Body of pancreas (tissue), 4 donors: ENCODE measurements around the gene OSBPL1A.

Experiments
- POLR2A ChIP-seq, 3 donors: fragments of 450-650 bp; IDR thresholded peaks; one replicate each; pipeline ENCODE4 v1.6.1; 2016; ENCODE audit warnings: antibody characterized with exemption in 3 of 3, mild to moderate bottlenecking in 2 of 3
- TF ChIP-seq, protein P1 (sequence below), 7 experiments: fragments of 450-650 bp in 4 of 7; fragments of 200-600 bp in 3 of 7; sonication (generic) in 3 of 7; IDR thresholded peaks; one replicate each; pipeline ENCODE4 v1.5.1; 2016 to 2019; ENCODE audit warnings: antibody characterized with exemption in 7 of 7

GRCh38 chr18:24114924-24115549, 282.6 kb downstream of the OSBPL1A start:
- TF ChIP-seq, protein P1, sequence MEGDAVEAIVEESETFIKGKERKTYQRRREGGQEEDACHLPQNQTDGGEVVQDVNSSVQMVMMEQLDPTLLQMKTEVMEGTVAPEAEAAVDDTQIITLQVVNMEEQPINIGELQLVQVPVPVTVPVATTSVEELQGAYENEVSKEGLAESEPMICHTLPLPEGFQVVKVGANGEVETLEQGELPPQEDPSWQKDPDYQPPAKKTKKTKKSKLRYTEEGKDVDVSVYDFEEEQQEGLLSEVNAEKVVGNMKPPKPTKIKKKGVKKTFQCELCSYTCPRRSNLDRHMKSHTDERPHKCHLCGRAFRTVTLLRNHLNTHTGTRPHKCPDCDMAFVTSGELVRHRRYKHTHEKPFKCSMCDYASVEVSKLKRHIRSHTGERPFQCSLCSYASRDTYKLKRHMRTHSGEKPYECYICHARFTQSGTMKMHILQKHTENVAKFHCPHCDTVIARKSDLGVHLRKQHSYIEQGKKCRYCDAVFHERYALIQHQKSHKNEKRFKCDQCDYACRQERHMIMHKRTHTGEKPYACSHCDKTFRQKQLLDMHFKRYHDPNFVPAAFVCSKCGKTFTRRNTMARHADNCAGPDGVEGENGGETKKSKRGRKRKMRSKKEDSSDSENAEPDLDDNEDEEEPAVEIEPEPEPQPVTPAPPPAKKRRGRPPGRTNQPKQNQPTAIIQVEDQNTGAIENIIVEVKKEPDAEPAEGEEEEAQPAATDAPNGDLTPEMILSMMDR (IDR thresholded peaks at IDR 0.05) = no peak
- no peak for TF ChIP-seq POLR2A (IDR thresholded peaks at IDR 0.05)
